H9 (cell line): ENCODE measurements around the gene BTBD1. TPM values are rescaled to one million over a fixed set of nuclear protein-coding genes. Genes with fewer than 3 reads are reported as not detected.

Source experiments
- DNase-seq: peaks from one replicate; pipeline ENCODE4 v3.0.0-alpha.2; 2017
- H2AFZ ChIP-seq: one replicate; pipeline ENCODE4 v1.6.1; 2013; ENCODE audit warnings: mild to moderate bottlenecking, low read length, control low read depth, moderate library complexity
- H2AK5ac ChIP-seq: 2 replicates; pipeline ENCODE4 v1.6.1; 2013; ENCODE audit warnings: low read length, control low read depth, mixed read lengths; ENCODE audit not compliant: insufficient read length
- H2BK120ac ChIP-seq: one replicate; pipeline ENCODE4 v1.6.1; 2013; ENCODE audit warnings: low read depth, mild to moderate bottlenecking, low read length, control low read depth, inconsistent platforms; ENCODE audit not compliant: poor library complexity, severe bottlenecking
- H2BK12ac ChIP-seq: 2 replicates; pipeline ENCODE4 v1.6.1; 2013; ENCODE audit warnings: low read length, control low read depth, mixed read lengths, low read depth; ENCODE audit not compliant: insufficient read length
- H2BK15ac ChIP-seq: 2 replicates; pipeline ENCODE4 v1.6.1; 2013; ENCODE audit warnings: low read depth, low read length, control low read depth
- H2BK20ac ChIP-seq: one replicate; pipeline ENCODE4 v1.6.1; 2013; ENCODE audit warnings: low read depth, mild to moderate bottlenecking, low read length, control low read depth, inconsistent platforms; ENCODE audit not compliant: poor library complexity, severe bottlenecking
- H2BK5ac ChIP-seq: 2 replicates; pipeline ENCODE4 v1.6.1; 2013; ENCODE audit warnings: low read length, control low read depth, mixed read lengths; ENCODE audit not compliant: insufficient read length
- H3K14ac ChIP-seq: 2 replicates; pipeline ENCODE4 v1.6.1; 2013; ENCODE audit warnings: low read length, control low read depth; ENCODE audit not compliant: insufficient read depth
- H3K18ac ChIP-seq: 2 replicates; pipeline ENCODE4 v1.6.1; 2013; ENCODE audit warnings: low read depth, mild to moderate bottlenecking, mixed read lengths, low read length, control low read depth; ENCODE audit not compliant: insufficient read length
- H3K23ac ChIP-seq: 2 replicates; pipeline ENCODE4 v1.6.1; 2013; ENCODE audit warnings: low read length, control low read depth, mixed read lengths, low read depth; ENCODE audit not compliant: insufficient read length
- H3K23me2 ChIP-seq: 2 replicates; pipeline ENCODE4 v1.6.1; 2013; ENCODE audit warnings: low read depth, mild to moderate bottlenecking, mixed read lengths, low read length, control low read depth; ENCODE audit not compliant: insufficient read length, poor library complexity, severe bottlenecking
- H3K27ac ChIP-seq: 2 replicates; pipeline ENCODE4 v1.5.1; 2013; ENCODE audit warnings: low read length, control low read depth, mixed read lengths, low read depth; ENCODE audit not compliant: insufficient read length
- H3K27me3 ChIP-seq: 2 replicates; pipeline ENCODE4 v1.6.1; 2013; ENCODE audit warnings: low read length, control low read depth, inconsistent platforms; ENCODE audit not compliant: insufficient read depth
- H3K4ac ChIP-seq: 2 replicates; pipeline ENCODE4 v1.6.1; 2013; ENCODE audit warnings: low read depth, mild to moderate bottlenecking, control low read depth, inconsistent platforms, low read length, moderate library complexity
- H3K4me1 ChIP-seq: 2 replicates; pipeline ENCODE4 v1.6.1; 2013; ENCODE audit warnings: low read length, control low read depth, inconsistent platforms; ENCODE audit not compliant: insufficient read depth
- H3K4me2 ChIP-seq: 2 replicates; pipeline ENCODE4 v1.6.1; 2013; ENCODE audit warnings: low read length, control low read depth, mixed read lengths; ENCODE audit not compliant: insufficient read length, insufficient read depth
- H3K56ac ChIP-seq: 2 replicates; pipeline ENCODE4 v1.6.1; 2013; ENCODE audit warnings: low read depth, mild to moderate bottlenecking, mixed read lengths, low read length, control low read depth; ENCODE audit not compliant: insufficient read length
- H3K79me1 ChIP-seq: 2 replicates; pipeline ENCODE4 v1.6.1; 2013; ENCODE audit warnings: low read depth, mild to moderate bottlenecking, moderate library complexity, low read length, control low read depth, inconsistent platforms; ENCODE audit not compliant: insufficient read depth, poor library complexity, severe bottlenecking
- H3K79me2 ChIP-seq: 2 replicates; pipeline ENCODE4 v1.6.1; 2013; ENCODE audit warnings: low read length, control low read depth, inconsistent platforms; ENCODE audit not compliant: insufficient read depth
- H3K9ac ChIP-seq: 2 replicates; pipeline ENCODE4 v1.6.1; 2013; ENCODE audit warnings: low read length, control low read depth, mixed read lengths; ENCODE audit not compliant: insufficient read length; ENCODE audit errors: extremely low read depth
- H3K9me3 ChIP-seq: one replicate; pipeline ENCODE4 v1.6.1; 2013; ENCODE audit warnings: low read depth, low read length, inconsistent platforms; ENCODE audit not compliant: control insufficient read depth
- H3T11ph ChIP-seq: one replicate; pipeline ENCODE4 v1.6.1; 2013; ENCODE audit warnings: mild to moderate bottlenecking, low read length, control low read depth, inconsistent platforms
- H4K20me1 ChIP-seq: one replicate; pipeline ENCODE4 v1.6.1; 2013; ENCODE audit not compliant: control insufficient read depth, insufficient read length, insufficient read depth
- H4K5ac ChIP-seq: 2 replicates; pipeline ENCODE4 v1.6.1; 2013; ENCODE audit warnings: low read depth, mild to moderate bottlenecking, mixed read lengths, low read length, control low read depth; ENCODE audit not compliant: insufficient read length
- H4K8ac ChIP-seq: replicated peaks from 2 replicates; pipeline ENCODE4 v1.6.1; 2013; ENCODE audit warnings: low read length, control low read depth, mixed read lengths, low read depth; ENCODE audit not compliant: insufficient read length
- H4K91ac ChIP-seq: 2 replicates; pipeline ENCODE4 v1.6.1; 2013; ENCODE audit warnings: low read depth, mild to moderate bottlenecking, moderate library complexity, mixed read lengths, low read length, control low read depth; ENCODE audit not compliant: insufficient read length
- H3K27ac Mint-ChIP-seq, 3 experiments: 2 replicates in 2 of 3; 3 replicates in 1 of 3; pipeline ENCODE4 v1.8.0; 2020 to 2021; ENCODE audit warnings: mixed read lengths in 3 of 3, mild to moderate bottlenecking in 1 of 3, moderate library complexity in 1 of 3
- H3K27me3 Mint-ChIP-seq: 2 replicates; pipeline ENCODE4 v1.8.0; 2021; ENCODE audit warnings: low read depth, mild to moderate bottlenecking, moderate library complexity, mixed read lengths
- H3K36me3 Mint-ChIP-seq, 3 experiments: 2 replicates in 2 of 3; 3 replicates in 1 of 3; pipeline ENCODE4 v1.8.0; 2020 to 2021; ENCODE audit warnings: low read depth in 3 of 3, mixed read lengths in 3 of 3; ENCODE audit not compliant: insufficient read depth in 1 of 3
- H3K4me1 Mint-ChIP-seq, 2 experiments: 2 replicates each; pipeline ENCODE4 v1.8.0; 2020; ENCODE audit warnings: mixed read lengths in 2 of 2
- H3K4me3 Mint-ChIP-seq, 2 experiments: 2 replicates in 1 of 2; 3 replicates in 1 of 2; pipeline ENCODE4 v1.8.0; 2020 to 2021; ENCODE audit warnings: mild to moderate bottlenecking in 2 of 2, mixed read lengths in 2 of 2, moderate library complexity in 1 of 2
- H3K9me3 Mint-ChIP-seq, 2 experiments: 2 replicates in 1 of 2; 3 replicates in 1 of 2; pipeline ENCODE4 v1.8.0; 2020; ENCODE audit warnings: mild to moderate bottlenecking in 2 of 2, mixed read lengths in 2 of 2, moderate library complexity in 1 of 2
- WGBS: extraction: QIAGEN DNeasy Blood & Tissue Kit; methylation state at CpG from one replicate; pipeline ENCODE4 v1.1.7; 2013; ENCODE audit warnings: missing lambda C conversion rate, low lambda C conversion rate, mixed read lengths; ENCODE audit not compliant: insufficient read length; ENCODE audit errors: extremely low coverage; 5-methylcytosine and 5-hydroxymethylcytosine counted together
- total RNA-seq: library from RNA; stranded (reverse); gene quantifications from 2 replicates; pipeline ENCODE4 v1.2.1, GENCODE V29; 2021
- TF ChIP-seq, protein P1 (sequence below): fragments of 200-600 bp; sonication (generic); conservative IDR thresholded peaks from 3 replicates; pipeline ENCODE4 v1.8.0; 2021; ENCODE audit warnings: antibody characterized with exemption, mild to moderate bottlenecking

BTBD1 gene
- total RNA-seq, 1 experiment from 2014 or later: 43.3 TPM

DNA sequence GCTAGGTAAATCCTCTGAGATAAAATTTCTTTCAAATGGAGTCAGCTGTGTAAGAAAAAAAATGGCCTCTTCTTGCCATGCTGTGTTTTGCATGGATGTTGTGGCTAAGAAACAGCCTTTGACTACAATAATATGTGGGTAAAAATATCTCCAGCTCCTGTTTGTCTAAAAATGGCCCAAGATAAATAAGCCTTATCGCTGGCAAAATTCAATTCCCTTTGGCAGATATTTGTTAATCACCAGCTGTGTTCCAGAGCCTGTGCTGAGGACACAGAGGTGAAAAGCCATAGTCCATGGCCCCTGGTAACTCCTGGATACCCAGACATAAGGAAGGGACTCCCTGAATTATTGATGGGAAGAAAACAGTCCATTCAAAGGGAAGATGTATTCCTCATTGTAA, 96.4 kb downstream of the BTBD1 start:
- H3T11ph ChIP-seq: no peak overlapping the region
- H3K23ac ChIP-seq: no peak overlapping the region
- no peak overlapping the region for H3K56ac ChIP-seq
- no peak overlapping the region for H2AFZ ChIP-seq
- H3K14ac ChIP-seq: no peak overlapping the region
- Mint-ChIP-seq H3K27ac (no peak overlapping the region), H3K4me3 (no peak overlapping the region), H3K9me3 (no peaks in the 10 kb centered on the region), H3K4me1 (no peaks in the 10 kb centered on the region), H3K36me3 (no peaks in the 10 kb centered on the region), H3K27me3 (peaks cover 6% of the 10 kb centered on the region)
- no peak for DNase-seq
- TF ChIP-seq, protein P1, sequence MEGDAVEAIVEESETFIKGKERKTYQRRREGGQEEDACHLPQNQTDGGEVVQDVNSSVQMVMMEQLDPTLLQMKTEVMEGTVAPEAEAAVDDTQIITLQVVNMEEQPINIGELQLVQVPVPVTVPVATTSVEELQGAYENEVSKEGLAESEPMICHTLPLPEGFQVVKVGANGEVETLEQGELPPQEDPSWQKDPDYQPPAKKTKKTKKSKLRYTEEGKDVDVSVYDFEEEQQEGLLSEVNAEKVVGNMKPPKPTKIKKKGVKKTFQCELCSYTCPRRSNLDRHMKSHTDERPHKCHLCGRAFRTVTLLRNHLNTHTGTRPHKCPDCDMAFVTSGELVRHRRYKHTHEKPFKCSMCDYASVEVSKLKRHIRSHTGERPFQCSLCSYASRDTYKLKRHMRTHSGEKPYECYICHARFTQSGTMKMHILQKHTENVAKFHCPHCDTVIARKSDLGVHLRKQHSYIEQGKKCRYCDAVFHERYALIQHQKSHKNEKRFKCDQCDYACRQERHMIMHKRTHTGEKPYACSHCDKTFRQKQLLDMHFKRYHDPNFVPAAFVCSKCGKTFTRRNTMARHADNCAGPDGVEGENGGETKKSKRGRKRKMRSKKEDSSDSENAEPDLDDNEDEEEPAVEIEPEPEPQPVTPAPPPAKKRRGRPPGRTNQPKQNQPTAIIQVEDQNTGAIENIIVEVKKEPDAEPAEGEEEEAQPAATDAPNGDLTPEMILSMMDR: no peak
- no peak overlapping the region for H3K27ac ChIP-seq
- H2AK5ac ChIP-seq: no peak overlapping the region
- no peak overlapping the region for H3K4me2 ChIP-seq
- H4K8ac ChIP-seq: no peak overlapping the region
- WGBS: no CpG with 5 or more reads among the region's 1 CpG
- H3K79me1 ChIP-seq: no peaks in the 10 kb centered on the region
- no peak overlapping the region for H4K91ac ChIP-seq
- H4K5ac ChIP-seq: no peak overlapping the region
- no peak overlapping the region for H2BK120ac ChIP-seq
- no peak overlapping the region for H3K4ac ChIP-seq
- no peak overlapping the region for H3K18ac ChIP-seq
- no peaks in the 10 kb centered on the region for H3K79me2 ChIP-seq
- no peaks in the 10 kb centered on the region for H3K23me2 ChIP-seq
- H4K20me1 ChIP-seq: no peaks in the 10 kb centered on the region
- H2BK5ac ChIP-seq: no peak overlapping the region
- H3K27me3 ChIP-seq: no peaks in the 10 kb centered on the region
- H2BK12ac ChIP-seq: no peak overlapping the region
- no peaks in the 10 kb centered on the region for H3K4me1 ChIP-seq
- H2BK15ac ChIP-seq: no peak overlapping the region
- H3K9me3 ChIP-seq: no peaks in the 10 kb centered on the region
- no peak overlapping the region for H3K9ac ChIP-seq
- no peak overlapping the region for H2BK20ac ChIP-seq
